Lung (tissue), 12 donors: ENCODE measurements around the gene ADGRV1. TPM values are rescaled to one million over a fixed set of nuclear protein-coding genes. Genes with fewer than 3 reads are reported as not detected.

Source experiments
- ATAC-seq: fragments of 200-7000 bp; cut with Tn5 transposase; one replicate; pipeline ENCODE4 v1.9.1; 2020; ENCODE audit warnings: moderate number of reproducible peaks; ENCODE audit not compliant: insufficient read depth, low FRiP score
- DNase-seq, 3 donors: peaks; one replicate each; pipeline ENCODE4 v3.0.0-alpha.2; 2013 to 2017
- H3K27ac ChIP-seq, 2 donors: one replicate each; pipeline ENCODE4 v1.5.1; 2013; ENCODE audit warnings: mild to moderate bottlenecking in 2 of 2, moderate library complexity in 2 of 2, control low read depth in 1 of 2, inconsistent platforms in 1 of 2, low read depth in 1 of 2, low read length in 1 of 2
- H3K27me3 ChIP-seq, 3 donors: one replicate each; pipeline ENCODE4 v1.5.1; 2013; ENCODE audit warnings: low read length in 2 of 3; ENCODE audit not compliant: control insufficient read depth in 3 of 3, insufficient read depth in 3 of 3
- H3K36me3 ChIP-seq, 4 donors: one replicate each; pipeline ENCODE4 v1.5.1; 2013; ENCODE audit warnings: low read length in 4 of 4, mild to moderate bottlenecking in 1 of 4, moderate library complexity in 1 of 4; ENCODE audit not compliant: control insufficient read depth in 4 of 4, insufficient read depth in 4 of 4
- H3K4me1 ChIP-seq, 5 donors: one replicate each; pipeline ENCODE4 v1.5.1; 2013; ENCODE audit warnings: low read length in 5 of 5, mild to moderate bottlenecking in 2 of 5, moderate library complexity in 1 of 5; ENCODE audit not compliant: control insufficient read depth in 5 of 5, insufficient read depth in 5 of 5
- H3K4me3 ChIP-seq: one replicate; pipeline ENCODE4 v1.5.1; 2013; ENCODE audit warnings: mild to moderate bottlenecking, control low read depth, moderate library complexity
- H3K9ac ChIP-seq, 2 donors: one replicate each; pipeline ENCODE4 v1.5.1; 2013; ENCODE audit warnings: low read length in 2 of 2, control low read depth in 1 of 2; ENCODE audit not compliant: insufficient read depth in 1 of 2
- H3K9me3 ChIP-seq, 4 donors: one replicate each; pipeline ENCODE4 v1.5.1; 2013; ENCODE audit warnings: low read length in 3 of 4, mild to moderate bottlenecking in 1 of 4, moderate library complexity in 1 of 4; ENCODE audit not compliant: control insufficient read depth in 4 of 4, insufficient read depth in 3 of 4
- CTCF ChIP-seq: IDR thresholded peaks from 2 replicates; pipeline ENCODE4 v1.5.1; 2012; ENCODE audit warnings: mild to moderate bottlenecking; ENCODE audit errors: control extremely low read depth, extremely low read depth
- WGBS, 2 donors: extraction: QIAGEN DNeasy Blood & Tissue Kit; methylation state at CpG; one replicate each; pipeline ENCODE4 v1.1.7; 2013; 5-methylcytosine and 5-hydroxymethylcytosine counted together
- polyA plus RNA-seq, 2 donors: library from polyadenylated mRNA; stranded (reverse); fragments of 200-250 nt; gene quantifications; one replicate each; pipeline ENCODE4 v1.2.1, GENCODE V29; 2013
- total RNA-seq, 2 donors: library from RNA; depleted of rRNA in 1 of 2; stranded (reverse); fragments of >200 nt in 1 of 2; gene quantifications; one replicate each; pipeline ENCODE4 v1.2.1, GENCODE V29; 2014 to 2021
- donor health status: control.
- donor health status: control.
- donor health status: Bipolar disorder and iron deficiency.
- donor health status: healthy.
- donor health status: DM: yes; HTN: yes; CAD: no.

The ADGRV1 gene
- total and polyA plus RNA-seq, 4 donors = 3.6 to 66.2 (median 28.2) TPM

GRCh38 chr5:91190314-91190690 is 631.7 kb downstream of the ADGRV1 start:
- Histone ChIP-seq H3K9me3 (no peaks in the 10 kb centered on the region), H3K9ac (no peak overlapping the region), H3K4me3 (no peak overlapping the region), H3K4me1 (peaks cover 0 to 6% (median 3%) of the 10 kb centered on the region in 5 donors), H3K27ac (peak overlapping the region in 1 of 2 donors; percentile 53), H3K36me3 (no peaks in the 10 kb centered on the region), H3K27me3 (no peaks in the 10 kb centered on the region)
- DNase-seq (no peak), ATAC-seq (no peak)
- WGBS, 2 donors = 62 to 73% methylated on average over 3 of the region's 3 CpGs
- no peak for TF ChIP-seq CTCF

- Histone ChIP-seq H3K27ac (no peak overlapping the region), H3K27me3 (no peaks in the 10 kb centered on the region), H3K4me1 (peaks cover 0 to 6% (median 3%) of the 10 kb centered on the region in 5 donors), H3K9me3 (no peaks in the 10 kb centered on the region), H3K4me3 (no peak overlapping the region), H3K36me3 (no peaks in the 10 kb centered on the region), H3K9ac (no peak overlapping the region)
- DNase-seq (no peak), ATAC-seq (no peak)
- TF ChIP-seq CTCF = no peak
- WGBS, 2 donors = 97 to 98% methylated on average over 8 of the region's 8 CpGs
Observed at GRCh38 chr5:91194824-91195381, 636.3 kb downstream of the ADGRV1 start.

GRCh38 chr5:91200692-91201091 is 642.1 kb downstream of the ADGRV1 start:
- Histone ChIP-seq H3K9me3 (no peaks in the 10 kb centered on the region), H3K36me3 (no peaks in the 10 kb centered on the region), H3K27me3 (no peaks in the 10 kb centered on the region), H3K9ac (no peak overlapping the region), H3K4me1 (no peaks in the 10 kb centered on the region), H3K27ac (no peak overlapping the region), H3K4me3 (no peak overlapping the region)
- ATAC-seq (no peak), DNase-seq (no peak)
- WGBS, 2 donors = 96 to 99% methylated on average over 2 of the region's 2 CpGs
- no peak for TF ChIP-seq CTCF

- ATAC-seq = no peak
- Histone ChIP-seq H3K4me1 (no peaks in the 10 kb centered on the region), H3K9ac (no peak overlapping the region), H3K9me3 (no peaks in the 10 kb centered on the region), H3K27ac (no peak overlapping the region), H3K27me3 (no peaks in the 10 kb centered on the region), H3K4me3 (no peak overlapping the region), H3K36me3 (no peaks in the 10 kb centered on the region)
- no peak for TF ChIP-seq CTCF
- WGBS, 2 donors = 91 to 94% methylated on average over 5 of the region's 5 CpGs
- no peak for DNase-seq
Observed at GRCh38 chr5:91206103-91206502, 647.5 kb downstream of the ADGRV1 start.
